Measurements from ENCODE around the gene STARD13. TPM values are rescaled to one million over a fixed set of nuclear protein-coding genes. Genes with fewer than 3 reads are reported as not detected.
"Not testable (repeated sequence)": the region's sequence is repeated elsewhere in the genome, so short reads cannot be mapped to it uniquely, and the experiment has no call there.

Gene STARD13
- total and polyA plus RNA-seq, 12 donors = 7.1 to 38.3 (median 27.8) TPM

- intact Hi-C loops (cut with DNase I) = no loop called here
- Histone ChIP-seq H3K4me3 (no peak overlapping the region), H3K9me3 (peaks cover 0 to 14% (median 8%) of the 10 kb centered on the region in 11 donors), H3K36me3 (peaks cover 0 to 69% (median 16%) of the 10 kb centered on the region in 9 donors), H3K27me3 (no peaks in the 10 kb centered on the region), H3K27ac (peak overlapping the region in 1 of 10 donors; percentile 6), H3K4me1 (peaks cover 6 to 38% (median 23%) of the 10 kb centered on the region in 9 donors)
- ATAC-seq (no peak), DNase-seq (no peak)
- no peak for TF ChIP-seq CTCF (IDR thresholded peaks at IDR 0.05)
- WGBS, 2 donors = 95 to 98% methylated on average over 2 of the region's 2 CpGs
These were observed 121.2 kb downstream of the STARD13 start for GRCh38 chr13:33164331-33164730.

- intact Hi-C loops (cut with DNase I); ATAC-seq; H3K27ac ChIP-seq; H3K27me3 ChIP-seq; H3K4me3 ChIP-seq; DNase-seq: not testable (repeated sequence)
- peaks cover 0 to 30% (median 12%) of the 10 kb centered on the region in 9 donors for H3K4me1 ChIP-seq
- peaks cover 0 to 14% (median 8%) of the 10 kb centered on the region in 11 donors for H3K9me3 ChIP-seq
- 85 to 92% methylated on average over 2 of the region's 2 CpGs for WGBS, 2 donors
- peaks cover 0 to 79% (median 16%) of the 10 kb centered on the region in 9 donors for H3K36me3 ChIP-seq
These were observed 122.8 kb downstream of the STARD13 start for GRCh38 chr13:33162725-33163124.

- H3K27ac ChIP-seq = peak overlapping the region in 1 of 10 donors; percentile 4
- no peak for TF ChIP-seq CTCF (IDR thresholded peaks at IDR 0.05)
- peaks cover 0 to 14% (median 8%) of the 10 kb centered on the region in 11 donors for H3K9me3 ChIP-seq
- peaks cover 0 to 77% (median 15%) of the 10 kb centered on the region in 9 donors for H3K36me3 ChIP-seq
- intact Hi-C loops (cut with DNase I) = no loop called here
- H3K4me1 ChIP-seq = peaks cover 0 to 33% (median 12%) of the 10 kb centered on the region in 9 donors
- 69 to 77% methylated on average over 8 of the region's 8 CpGs for WGBS, 2 donors
- peak in 1 of 8 donors; percentile 35 for ATAC-seq
- H3K4me3 ChIP-seq = no peak overlapping the region
- H3K27me3 ChIP-seq = no peaks in the 10 kb centered on the region
- DNase-seq = no peak
These were observed 126.7 kb downstream of the STARD13 start for GRCh38 chr13:33158816-33159215.

DNA sequence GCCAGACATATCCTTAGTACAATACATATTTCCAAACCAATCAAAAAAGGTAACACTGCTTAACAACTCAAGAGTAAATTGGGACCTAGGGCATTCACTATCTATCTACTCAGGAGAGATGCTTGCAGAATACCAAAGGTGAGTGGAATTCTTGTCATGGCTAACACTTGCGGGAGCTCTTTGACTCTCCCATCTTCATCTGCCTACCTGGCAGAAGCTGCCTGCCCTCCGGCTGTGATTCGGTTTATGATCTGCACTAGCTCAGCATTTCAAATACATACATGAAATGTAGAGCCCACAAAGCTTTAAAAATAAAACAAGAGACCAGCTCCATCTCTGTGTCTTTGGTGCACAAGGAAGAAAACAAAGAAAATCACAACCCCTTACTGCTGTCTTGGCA is 127.3 kb downstream of the STARD13 start:
- TF ChIP-seq CTCF (IDR thresholded peaks at IDR 0.05) = no peak
- H3K27ac ChIP-seq = peak overlapping the region in 1 of 10 donors; percentile 4
- no peaks in the 10 kb centered on the region for H3K27me3 ChIP-seq
- H3K9me3 ChIP-seq = peaks cover 0 to 14% (median 8%) of the 10 kb centered on the region in 11 donors
- intact Hi-C loops (cut with DNase I) = no loop called here
- no peak for DNase-seq
- peaks cover 0 to 79% (median 15%) of the 10 kb centered on the region in 9 donors for H3K36me3 ChIP-seq
- no peak overlapping the region for H3K4me3 ChIP-seq
- WGBS, 2 donors = 98% methylated on average over 3 of the region's 3 CpGs
- ATAC-seq = no peak
- H3K4me1 ChIP-seq = peaks cover 0 to 39% (median 12%) of the 10 kb centered on the region in 9 donors

DNA sequence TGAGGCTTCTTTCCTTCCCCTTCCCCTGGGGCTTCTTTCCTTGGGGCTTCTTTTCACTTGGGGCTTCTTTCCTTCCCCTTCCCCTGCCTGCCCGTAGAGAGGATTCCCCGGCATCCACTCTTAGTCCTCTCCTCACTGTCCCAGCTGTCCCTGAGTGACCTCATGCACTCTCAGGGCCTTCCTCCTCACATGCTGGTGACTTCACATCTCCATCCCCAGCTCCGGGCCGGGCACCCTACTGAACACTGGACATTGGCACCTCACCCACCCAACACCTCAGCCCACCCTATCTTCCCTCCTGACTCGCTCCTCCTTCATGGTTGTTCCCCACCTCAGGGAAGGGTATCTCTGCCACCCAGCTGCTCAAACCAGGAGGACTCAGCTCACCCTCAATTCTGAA is 130.6 kb downstream of the STARD13 start:
- intact Hi-C loops (cut with DNase I) = no loop called here
- ATAC-seq (peak in 4 of 8 donors; percentile 11 to 33 (median 19)), DNase-seq (no peak)
- TF ChIP-seq CTCF (IDR thresholded peaks at IDR 0.05) = no peak
- Histone ChIP-seq H3K4me1 (peaks cover 0 to 52% (median 35%) of the 10 kb centered on the region in 9 donors), H3K9me3 (no peaks in the 10 kb centered on the region), H3K27me3 (no peaks in the 10 kb centered on the region), H3K27ac (peak overlapping the region in 6 of 10 donors; percentile 3 to 68 (median 32)), H3K4me3 (no peak overlapping the region), H3K36me3 (peaks cover 0 to 67% (median 5%) of the 10 kb centered on the region in 9 donors)
- 80 to 82% methylated on average over 5 of the region's 5 CpGs for WGBS, 2 donors
